Measurements from ENCODE around the gene ARSG.

Gene ARSG

DNA sequence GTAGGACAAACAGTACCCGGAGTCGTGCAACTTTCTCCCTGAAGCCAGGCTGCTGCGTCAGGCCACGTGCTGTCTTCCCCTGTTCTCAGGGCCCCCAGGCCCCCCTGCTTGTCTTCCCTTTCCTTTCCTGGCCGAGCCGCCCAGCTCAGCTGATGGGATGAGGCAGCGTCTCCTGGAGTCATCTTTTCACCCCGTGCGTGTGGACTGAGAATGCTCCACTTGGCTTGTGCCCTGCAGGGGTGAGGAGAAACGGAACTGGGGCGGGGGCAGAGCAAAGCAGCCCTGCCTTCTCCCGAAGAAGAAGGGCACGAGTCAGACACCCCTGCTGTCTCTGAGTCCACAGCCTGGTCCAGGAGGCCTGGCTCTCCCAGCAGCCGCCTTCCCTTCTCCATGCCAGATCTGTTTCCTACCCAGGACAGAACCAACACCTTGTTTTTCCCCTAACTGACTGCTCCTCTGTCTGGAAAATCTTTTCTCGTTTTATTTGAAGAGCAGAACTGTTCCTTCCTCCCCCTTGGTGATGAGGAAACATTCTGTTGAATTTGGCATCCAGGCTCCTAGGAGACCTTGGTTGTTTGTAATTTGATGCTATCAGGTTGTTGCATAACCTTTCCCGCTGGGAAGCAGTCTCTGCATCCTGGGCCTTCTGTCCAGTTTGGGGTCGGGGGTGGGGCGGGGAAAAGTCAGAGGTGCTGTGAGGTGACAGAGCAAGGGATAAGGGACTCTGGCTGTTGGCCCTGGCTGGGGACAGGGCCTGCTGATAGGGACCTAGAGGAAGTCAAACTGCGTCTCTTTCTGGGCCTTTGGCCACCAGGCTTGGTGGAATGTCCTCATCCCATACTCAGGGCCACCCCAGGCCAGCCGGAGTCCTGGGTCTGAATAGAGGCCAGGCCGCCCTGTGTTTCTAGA is 87.2 kb downstream of the ARSG start:
- Histone ChIP-seq H3K27me3 (ENCODE audit: control insufficient read depth, insufficient read depth, low read length) (no peaks in the 10 kb centered on the region), H3K9ac (ENCODE audit: low read depth, low read length) (0 out of 2 replicates have a peak overlapping the region, but pooled peaks have one; percentile 9), H3K36me3 (ENCODE audit: control insufficient read depth, insufficient read depth, low read length) (no peaks in the 10 kb centered on the region), H3K4me3 (ENCODE audit: low read depth, low read length) (no peak overlapping the region), H3K27ac (ENCODE audit: low read depth, low read length) (peak overlapping the region; percentile 80), H3K9me3 (ENCODE audit: control insufficient read depth, insufficient read depth, low read length) (no peaks in the 10 kb centered on the region), H3K4me1 (ENCODE audit: control insufficient read depth, insufficient read depth, low read length) (peaks cover 14% of the 10 kb centered on the region)

DNA sequence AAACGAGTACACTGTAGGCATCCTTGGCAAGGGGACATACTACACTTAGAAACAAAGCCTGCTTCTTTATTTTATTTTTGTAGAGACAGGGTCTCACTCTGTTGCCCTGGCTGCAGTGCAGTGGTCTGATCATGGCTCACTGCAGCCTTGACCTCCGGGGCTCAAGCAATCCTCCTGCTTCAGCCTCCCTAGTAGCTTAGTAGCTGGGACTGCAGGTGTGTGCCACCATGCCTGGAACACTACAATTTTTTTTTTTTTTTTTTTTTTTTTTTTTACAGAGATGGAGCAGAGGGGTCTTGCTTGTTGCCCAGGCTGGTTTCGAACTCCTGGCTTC is 87.8 kb downstream of the ARSG start:
- Histone ChIP-seq H3K9ac (ENCODE audit: low read depth, low read length) (no peak overlapping the region), H3K27me3 (ENCODE audit: control insufficient read depth, insufficient read depth, low read length) (no peaks in the 10 kb centered on the region), H3K9me3 (ENCODE audit: control insufficient read depth, insufficient read depth, low read length) (no peaks in the 10 kb centered on the region), H3K27ac (ENCODE audit: low read depth, low read length) (no peak overlapping the region), H3K36me3 (ENCODE audit: control insufficient read depth, insufficient read depth, low read length) (no peaks in the 10 kb centered on the region), H3K4me1 (ENCODE audit: control insufficient read depth, insufficient read depth, low read length) (peaks cover 14% of the 10 kb centered on the region), H3K4me3 (ENCODE audit: low read depth, low read length) (no peak overlapping the region)

DNA sequence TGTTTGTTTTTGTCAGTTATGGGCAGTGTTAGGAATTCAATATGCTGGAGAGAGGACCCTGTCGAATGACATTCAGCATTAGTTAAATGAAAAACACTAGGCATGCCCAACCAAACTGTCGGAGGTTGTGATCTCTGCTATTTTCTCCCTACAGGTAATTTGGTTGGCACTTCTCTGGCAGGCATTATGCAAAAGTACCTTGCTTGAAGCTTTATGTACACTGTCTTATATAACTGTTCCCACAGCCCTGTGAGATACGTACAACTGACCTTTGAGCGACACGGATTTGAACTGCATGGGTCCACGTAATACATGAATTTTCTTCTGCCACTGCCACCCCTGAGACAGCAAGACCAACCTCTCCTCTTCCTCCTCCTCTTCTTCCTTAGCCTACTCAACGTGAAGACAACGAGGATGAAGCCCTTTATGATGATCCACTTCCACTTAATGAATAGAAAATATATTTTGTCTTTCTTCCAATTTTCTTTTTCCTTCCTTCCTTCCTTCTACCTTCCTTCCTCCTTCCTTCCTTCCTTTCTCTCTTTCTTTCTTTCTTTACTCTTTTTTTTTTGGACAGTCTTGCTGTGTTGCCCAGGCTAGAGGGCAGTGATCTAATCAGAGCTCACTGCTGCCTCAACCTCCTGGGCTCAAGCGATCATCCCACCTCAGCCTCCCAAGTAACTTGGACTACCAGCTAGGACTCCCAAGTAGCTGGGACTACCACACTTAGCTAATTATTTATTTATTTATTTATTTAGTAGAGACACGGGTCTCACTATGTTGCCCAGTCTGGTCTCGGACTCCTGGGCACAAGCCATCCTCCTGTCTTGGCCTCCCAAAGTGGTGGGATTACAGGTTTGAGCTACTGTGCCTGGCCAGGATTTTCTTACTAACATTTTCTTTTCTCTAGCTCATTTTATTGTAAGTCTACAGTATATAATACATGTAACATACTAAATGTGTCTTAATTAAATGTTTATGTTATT is 88.7 kb downstream of the ARSG start:
- Histone ChIP-seq H3K27ac (ENCODE audit: low read depth, low read length) (no peak overlapping the region), H3K4me3 (ENCODE audit: low read depth, low read length) (no peak overlapping the region), H3K4me1 (ENCODE audit: control insufficient read depth, insufficient read depth, low read length) (peaks cover 14% of the 10 kb centered on the region), H3K9ac (ENCODE audit: low read depth, low read length) (no peak overlapping the region), H3K27me3 (ENCODE audit: control insufficient read depth, insufficient read depth, low read length) (no peaks in the 10 kb centered on the region), H3K36me3 (ENCODE audit: control insufficient read depth, insufficient read depth, low read length) (no peaks in the 10 kb centered on the region), H3K9me3 (ENCODE audit: control insufficient read depth, insufficient read depth, low read length) (no peaks in the 10 kb centered on the region)

GRCh38 chr17:68381076-68381900 is 90.0 kb downstream of the ARSG start:
- Histone ChIP-seq H3K9ac (ENCODE audit: low read depth, low read length) (no peak overlapping the region), H3K4me3 (ENCODE audit: low read depth, low read length) (no peak overlapping the region), H3K36me3 (ENCODE audit: control insufficient read depth, insufficient read depth, low read length) (no peaks in the 10 kb centered on the region), H3K27ac (ENCODE audit: low read depth, low read length) (no peak overlapping the region), H3K9me3 (ENCODE audit: control insufficient read depth, insufficient read depth, low read length) (no peaks in the 10 kb centered on the region), H3K27me3 (ENCODE audit: control insufficient read depth, insufficient read depth, low read length) (no peaks in the 10 kb centered on the region), H3K4me1 (ENCODE audit: control insufficient read depth, insufficient read depth, low read length) (peaks cover 14% of the 10 kb centered on the region)

GRCh38 chr17:68382582-68383085 is 91.3 kb downstream of the ARSG start:
- Histone ChIP-seq H3K27me3 (ENCODE audit: control insufficient read depth, insufficient read depth, low read length) (no peaks in the 10 kb centered on the region), H3K27ac (ENCODE audit: low read depth, low read length) (no peak overlapping the region), H3K4me1 (ENCODE audit: control insufficient read depth, insufficient read depth, low read length) (peaks cover 13% of the 10 kb centered on the region), H3K36me3 (ENCODE audit: control insufficient read depth, insufficient read depth, low read length) (no peaks in the 10 kb centered on the region), H3K9me3 (ENCODE audit: control insufficient read depth, insufficient read depth, low read length) (no peaks in the 10 kb centered on the region), H3K9ac (ENCODE audit: low read depth, low read length) (no peak overlapping the region), H3K4me3 (ENCODE audit: low read depth, low read length) (no peak overlapping the region)

- Histone ChIP-seq H3K4me3 (ENCODE audit: low read depth, low read length) (no peak overlapping the region), H3K27me3 (ENCODE audit: control insufficient read depth, insufficient read depth, low read length) (no peaks in the 10 kb centered on the region), H3K9ac (ENCODE audit: low read depth, low read length) (no peak overlapping the region), H3K4me1 (ENCODE audit: control insufficient read depth, insufficient read depth, low read length) (peaks cover 9% of the 10 kb centered on the region), H3K27ac (ENCODE audit: low read depth, low read length) (no peak overlapping the region), H3K36me3 (ENCODE audit: control insufficient read depth, insufficient read depth, low read length) (no peaks in the 10 kb centered on the region), H3K9me3 (ENCODE audit: control insufficient read depth, insufficient read depth, low read length) (no peaks in the 10 kb centered on the region)
These were observed 91.8 kb downstream of the ARSG start for GRCh38 chr17:68383120-68383442.

DNA sequence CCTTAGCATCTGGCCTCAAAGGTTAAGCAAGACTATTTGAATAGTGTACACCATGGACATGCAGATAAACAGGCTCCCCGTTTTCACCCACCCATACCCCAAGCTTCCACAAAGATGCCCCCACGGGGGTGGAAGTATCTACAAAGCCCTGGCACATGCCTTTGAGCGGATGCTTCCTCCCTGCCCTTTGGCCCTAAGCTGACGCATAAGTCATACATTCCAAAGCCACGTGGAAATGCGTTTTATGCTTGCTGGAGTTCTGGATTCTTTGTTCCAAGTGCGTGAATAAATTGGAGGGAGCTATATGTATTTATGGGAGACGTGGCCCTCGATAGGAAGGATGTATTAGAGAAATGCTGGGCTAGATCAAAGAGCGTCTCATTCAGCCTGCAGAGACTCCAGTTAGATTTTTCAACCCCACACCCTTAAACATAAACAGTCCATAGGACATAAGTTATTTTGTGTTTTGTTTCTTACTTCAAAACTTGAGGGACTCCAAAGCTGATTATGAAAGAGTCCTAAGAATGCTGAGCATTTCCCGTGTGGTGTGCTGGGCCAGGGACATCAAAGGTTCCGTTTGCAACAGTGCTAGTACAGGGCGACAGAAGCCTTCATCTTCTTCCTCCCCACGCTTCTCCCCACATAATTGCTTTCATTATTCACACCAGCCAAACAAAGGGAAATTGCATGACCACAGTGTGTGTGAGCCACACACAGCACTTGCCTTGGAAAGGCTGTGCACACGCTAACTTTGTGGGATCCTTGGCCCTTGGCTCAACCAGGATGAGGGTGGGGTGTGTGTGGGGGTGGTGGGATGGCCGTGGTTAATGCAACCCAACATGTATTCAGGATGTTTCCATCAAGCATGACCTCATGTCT is 92.4 kb downstream of the ARSG start:
- no peak overlapping the region for H3K4me3 ChIP-seq (ENCODE audit: low read depth, low read length)
- H3K36me3 ChIP-seq (ENCODE audit: control insufficient read depth, insufficient read depth, low read length), result no peaks in the 10 kb centered on the region
- no peaks in the 10 kb centered on the region for H3K27me3 ChIP-seq (ENCODE audit: control insufficient read depth, insufficient read depth, low read length)
- no peak overlapping the region for H3K27ac ChIP-seq (ENCODE audit: low read depth, low read length)
- H3K9ac ChIP-seq (ENCODE audit: low read depth, low read length), result no peak overlapping the region
- H3K4me1 ChIP-seq (ENCODE audit: control insufficient read depth, insufficient read depth, low read length), result peaks cover 3% of the 10 kb centered on the region
- no peaks in the 10 kb centered on the region for H3K9me3 ChIP-seq (ENCODE audit: control insufficient read depth, insufficient read depth, low read length)

GRCh38 chr17:68384471-68384870 is 93.2 kb downstream of the ARSG start:
- Histone ChIP-seq H3K9ac (ENCODE audit: low read depth, low read length) (no peak overlapping the region), H3K4me3 (ENCODE audit: low read depth, low read length) (no peak overlapping the region), H3K36me3 (ENCODE audit: control insufficient read depth, insufficient read depth, low read length) (no peaks in the 10 kb centered on the region), H3K4me1 (ENCODE audit: control insufficient read depth, insufficient read depth, low read length) (no peaks in the 10 kb centered on the region), H3K27me3 (ENCODE audit: control insufficient read depth, insufficient read depth, low read length) (no peaks in the 10 kb centered on the region), H3K27ac (ENCODE audit: low read depth, low read length) (no peak overlapping the region), H3K9me3 (ENCODE audit: control insufficient read depth, insufficient read depth, low read length) (no peaks in the 10 kb centered on the region)

- no peaks in the 10 kb centered on the region for H3K27me3 ChIP-seq (ENCODE audit: control insufficient read depth, insufficient read depth, low read length)
- H3K4me3 ChIP-seq (ENCODE audit: low read depth, low read length), result no peak overlapping the region
- H3K9ac ChIP-seq (ENCODE audit: low read depth, low read length), result no peak overlapping the region
- H3K4me1 ChIP-seq (ENCODE audit: control insufficient read depth, insufficient read depth, low read length), result no peaks in the 10 kb centered on the region
- no peaks in the 10 kb centered on the region for H3K9me3 ChIP-seq (ENCODE audit: control insufficient read depth, insufficient read depth, low read length)
- H3K36me3 ChIP-seq (ENCODE audit: control insufficient read depth, insufficient read depth, low read length), result no peaks in the 10 kb centered on the region
- no peak overlapping the region for H3K27ac ChIP-seq (ENCODE audit: low read depth, low read length)
These were observed 93.6 kb downstream of the ARSG start for GRCh38 chr17:68384941-68385340.

All from HUES48 (cell line).